CD14-positive monocyte (primary cell): ENCODE results near the gene PDHA1. TPM values are rescaled to one million over a fixed set of nuclear protein-coding genes. Genes with fewer than 3 reads are reported as not detected.

Experiments
- DNase-seq, 3 donors: peaks; one replicate each; pipeline ENCODE4 v3.0.0-alpha.2; 2011 to 2022
- H2AFZ ChIP-seq: 2 replicates; pipeline ENCODE4 v1.6.0; 2012; ENCODE audit warnings: mild to moderate bottlenecking, low read depth, low read length, inconsistent platforms; ENCODE audit not compliant: insufficient read depth, poor library complexity, severe bottlenecking
- H3K27ac ChIP-seq, 2 donors: 1 replicate in 1 of 2; 2 replicates in 1 of 2; pipeline ENCODE4 v1.5.1; 2012 to 2013; ENCODE audit warnings: low read length in 2 of 2, control low read depth in 1 of 2, inconsistent platforms in 1 of 2, low read depth in 1 of 2, mild to moderate bottlenecking in 1 of 2
- H3K27me3 ChIP-seq, 2 donors: one replicate each; pipeline versions ENCODE4 v1.6.0 to v1.6.1; 2011 to 2013; ENCODE audit warnings: low read length in 2 of 2; ENCODE audit not compliant: control insufficient read depth in 2 of 2, insufficient read depth in 2 of 2
- H3K36me3 ChIP-seq, 2 donors: replicated peaks in 1 of 2; 1 replicate in 1 of 2; 2 replicates in 1 of 2; pipeline versions ENCODE4 v1.5.1 to v1.6.1; 2012 to 2013; ENCODE audit warnings: low read length in 2 of 2, control low read depth in 1 of 2, inconsistent platforms in 1 of 2, mild to moderate bottlenecking in 1 of 2; ENCODE audit not compliant: insufficient read depth in 2 of 2, control insufficient read depth in 1 of 2
- H3K4me1 ChIP-seq, 2 donors: 1 replicate in 1 of 2; 2 replicates in 1 of 2; pipeline versions ENCODE4 v1.5.1 to v1.6.1; 2012 to 2013; ENCODE audit warnings: low read length in 2 of 2, control low read depth in 1 of 2, inconsistent platforms in 1 of 2, mild to moderate bottlenecking in 1 of 2, moderate library complexity in 1 of 2; ENCODE audit not compliant: insufficient read depth in 2 of 2, control insufficient read depth in 1 of 2
- H3K4me2 ChIP-seq: replicated peaks from 2 replicates; pipeline ENCODE3; 2012; ENCODE audit warnings: low read length, moderate library complexity, mild to moderate bottlenecking; ENCODE audit not compliant: poor library complexity, severe bottlenecking; ENCODE audit errors: extremely low read depth
- H3K4me3 ChIP-seq, 3 experiments: fragments of 200-600 bp in 1 of 3; sonication (generic) in 1 of 3; replicated peaks in 1 of 3; 1 replicate in 2 of 3; 2 replicates in 1 of 3; pipeline ENCODE4 v1.5.1; 2011 to 2013; ENCODE audit warnings: low read length in 3 of 3, mild to moderate bottlenecking in 3 of 3, control low read depth in 2 of 3, low read depth in 2 of 3, inconsistent platforms in 1 of 3, moderate library complexity in 1 of 3
- H3K79me2 ChIP-seq: 2 replicates; pipeline ENCODE4 v1.6.0; 2012; ENCODE audit warnings: mild to moderate bottlenecking, control low read depth, inconsistent platforms, low read length, moderate library complexity; ENCODE audit not compliant: insufficient read depth
- H3K9ac ChIP-seq: 2 replicates; pipeline ENCODE4 v1.6.0; 2017; ENCODE audit warnings: low read length, mild to moderate bottlenecking; ENCODE audit not compliant: insufficient read depth, poor library complexity, severe bottlenecking
- H3K9me3 ChIP-seq, 2 donors: replicated peaks in 1 of 2; 1 replicate in 1 of 2; 2 replicates in 1 of 2; pipeline versions ENCODE4 v1.5.1 to v1.6.1; 2012 to 2013; ENCODE audit warnings: low read length in 2 of 2, control low read depth in 1 of 2; ENCODE audit not compliant: control insufficient read depth in 1 of 2, insufficient read depth in 1 of 2
- H4K20me1 ChIP-seq: 2 replicates; pipeline ENCODE4 v1.6.0; 2012; ENCODE audit warnings: mild to moderate bottlenecking, low read length, control low read depth, moderate library complexity; ENCODE audit not compliant: insufficient read depth
- H3K27ac Mint-ChIP-seq, 7 donors: one replicate each; pipeline ENCODE4 v1.8.0; 2020; ENCODE audit warnings: mild to moderate bottlenecking in 7 of 7, mixed read lengths in 7 of 7, moderate library complexity in 6 of 7, inconsistent platforms in 2 of 7
- H3K27me3 Mint-ChIP-seq, 3 donors: one replicate each; pipeline ENCODE4 v1.8.0; 2021 to 2022; ENCODE audit warnings: low read depth in 3 of 3, mild to moderate bottlenecking in 3 of 3, mixed read lengths in 3 of 3, moderate library complexity in 3 of 3, inconsistent platforms in 1 of 3
- H3K36me3 Mint-ChIP-seq, 2 donors: one replicate each; pipeline ENCODE4 v1.8.0; 2020; ENCODE audit warnings: mixed read lengths in 2 of 2, inconsistent platforms in 1 of 2, mild to moderate bottlenecking in 1 of 2
- H3K4me1 Mint-ChIP-seq: one replicate; pipeline ENCODE4 v1.8.0; 2020; ENCODE audit warnings: mild to moderate bottlenecking, mixed read lengths
- H3K4me3 Mint-ChIP-seq, 2 donors: one replicate each; pipeline ENCODE4 v1.8.0; 2020; ENCODE audit warnings: mild to moderate bottlenecking in 2 of 2, mixed read lengths in 2 of 2, moderate library complexity in 1 of 2
- H3K9me3 Mint-ChIP-seq, 7 donors: one replicate each; pipeline ENCODE4 v1.8.0; 2020 to 2022; ENCODE audit warnings: mixed read lengths in 7 of 7, mild to moderate bottlenecking in 6 of 7, moderate library complexity in 6 of 7, inconsistent platforms in 2 of 7
- WGBS: methylation state at CpG from one replicate; pipeline ENCODE4 v1.1.5; 2013; ENCODE audit warnings: missing lambda C conversion rate; ENCODE audit not compliant: insufficient coverage; 5-methylcytosine and 5-hydroxymethylcytosine counted together
- intact Hi-C, 2 donors: fragments of 100-400 bp; cut with micrococcal nuclease; formaldehyde crosslinking; loops; one replicate each; pipeline versions ENCODE4 v1.15.0 to v1.15.1; 2023
- polyA plus RNA-seq, 3 donors: library from polyadenylated mRNA; depleted of rRNA in 1 of 3; unstranded in 2 of 3; stranded (reverse) in 1 of 3; fragments of 300-500 nt in 2 of 3; fragments of >200 nt in 1 of 3; fragmentation: Illumina TruSeq in 2 of 3; gene quantifications; 1 replicate in 2 of 3; 2 replicates in 1 of 3; pipeline ENCODE4 v1.2.3, GENCODE V29; 2012 to 2021
- TF ChIP-seq, protein P1 (sequence below): fragments of 200-600 bp; IDR thresholded peaks from one replicate; pipeline ENCODE4 v1.8.0; 2022; ENCODE audit warnings: antibody characterized with exemption, mild to moderate bottlenecking

The PDHA1 gene
- polyA plus RNA-seq, 3 donors, result 56.0 to 76.3 (median 74.8) TPM

DNA sequence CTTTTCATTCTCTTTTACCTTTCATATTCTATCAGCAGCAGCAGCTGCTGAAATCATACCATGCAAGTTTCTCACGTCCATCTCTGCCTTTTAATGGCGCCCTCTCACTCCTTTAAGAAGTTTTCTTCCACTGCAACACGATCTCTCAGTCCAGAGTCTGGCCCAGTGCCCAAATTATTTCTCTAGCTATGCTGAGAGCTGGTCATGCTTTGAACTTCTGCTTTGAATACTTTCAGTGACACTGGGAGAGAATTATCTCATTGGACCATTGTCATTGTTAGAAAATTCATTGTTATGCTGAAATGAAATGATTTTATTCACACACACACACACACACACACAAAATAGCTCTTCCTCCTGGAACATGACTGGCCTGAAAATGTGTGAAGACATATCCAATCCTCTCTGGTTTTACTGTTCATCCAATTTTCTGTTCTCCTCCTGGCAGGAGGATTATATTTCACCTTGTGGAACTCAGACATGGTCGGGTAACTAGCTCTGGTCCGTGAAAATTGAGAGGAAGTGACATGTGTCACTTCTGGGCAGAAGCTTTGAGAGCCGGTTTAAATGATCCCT lies 1.3 kb upstream of the PDHA1 start:
- no peak overlapping the region for H3K9ac ChIP-seq
- peak overlapping the region; percentile 76 for H3K4me2 ChIP-seq
- peaks cover 20% of the 10 kb centered on the region for H3K4me1 Mint-ChIP-seq
- no peaks in the 10 kb centered on the region for H3K27me3 ChIP-seq
- H3K27me3 Mint-ChIP-seq, result peaks cover 0 to 7% (median 2%) of the 10 kb centered on the region in 3 donors
- TF ChIP-seq, protein P1, sequence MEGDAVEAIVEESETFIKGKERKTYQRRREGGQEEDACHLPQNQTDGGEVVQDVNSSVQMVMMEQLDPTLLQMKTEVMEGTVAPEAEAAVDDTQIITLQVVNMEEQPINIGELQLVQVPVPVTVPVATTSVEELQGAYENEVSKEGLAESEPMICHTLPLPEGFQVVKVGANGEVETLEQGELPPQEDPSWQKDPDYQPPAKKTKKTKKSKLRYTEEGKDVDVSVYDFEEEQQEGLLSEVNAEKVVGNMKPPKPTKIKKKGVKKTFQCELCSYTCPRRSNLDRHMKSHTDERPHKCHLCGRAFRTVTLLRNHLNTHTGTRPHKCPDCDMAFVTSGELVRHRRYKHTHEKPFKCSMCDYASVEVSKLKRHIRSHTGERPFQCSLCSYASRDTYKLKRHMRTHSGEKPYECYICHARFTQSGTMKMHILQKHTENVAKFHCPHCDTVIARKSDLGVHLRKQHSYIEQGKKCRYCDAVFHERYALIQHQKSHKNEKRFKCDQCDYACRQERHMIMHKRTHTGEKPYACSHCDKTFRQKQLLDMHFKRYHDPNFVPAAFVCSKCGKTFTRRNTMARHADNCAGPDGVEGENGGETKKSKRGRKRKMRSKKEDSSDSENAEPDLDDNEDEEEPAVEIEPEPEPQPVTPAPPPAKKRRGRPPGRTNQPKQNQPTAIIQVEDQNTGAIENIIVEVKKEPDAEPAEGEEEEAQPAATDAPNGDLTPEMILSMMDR, result no peak
- peak; percentile 16 to 28 (median 24) for DNase-seq
- peak overlapping the region in 1 of 2 donors; percentile 28 for H3K4me3 Mint-ChIP-seq
- H3K9me3 ChIP-seq, result no peaks in the 10 kb centered on the region
- H3K27ac Mint-ChIP-seq, result peak overlapping the region; percentile 60 to 95 (median 79)
- no peaks in the 10 kb centered on the region for H3K36me3 ChIP-seq
- peaks cover 34% of the 10 kb centered on the region for H3K79me2 ChIP-seq
- peak overlapping the region; percentile 73 for H2AFZ ChIP-seq
- no peaks in the 10 kb centered on the region for H4K20me1 ChIP-seq
- no peak overlapping the region for H3K4me3 ChIP-seq
- no peaks in the 10 kb centered on the region for H3K36me3 Mint-ChIP-seq
- peaks cover 25 to 28% of the 10 kb centered on the region in 2 donors for H3K4me1 ChIP-seq
- H3K9me3 Mint-ChIP-seq, result peaks cover 0 to 10% (median 0%) of the 10 kb centered on the region in 7 donors
- intact Hi-C loops, result loop anchor here in 1 of 2 donors (5.0 kb wide), 1 partner anchor 915 kb away; the partner anchor contains the start of gene CDKL5
- 0% methylated on average over 1 of the region's 6 CpGs for WGBS
- H3K27ac ChIP-seq, result peak overlapping the region; percentile 50 to 75

DNA sequence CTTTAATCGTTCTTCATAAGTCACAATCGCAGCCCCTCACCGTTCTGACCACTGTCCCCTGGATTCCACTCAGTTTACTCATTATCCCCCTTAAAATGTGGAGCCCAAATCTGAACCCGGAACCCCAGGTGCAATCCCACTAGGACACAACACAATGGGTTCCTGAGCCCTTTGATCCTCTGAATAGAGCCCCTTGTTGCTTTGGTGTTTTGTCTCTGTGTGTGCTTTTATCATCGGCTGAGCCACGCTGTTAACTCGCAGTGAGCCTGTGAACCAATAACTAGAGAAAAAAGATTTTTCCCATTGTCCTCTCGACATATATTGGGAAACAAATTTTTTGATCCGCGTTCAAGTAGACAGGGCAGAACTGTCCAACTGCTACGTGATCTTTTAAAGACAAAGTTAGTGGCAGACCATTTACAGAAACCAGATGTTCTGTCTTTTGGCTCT lies 617 bp upstream of the PDHA1 start:
- 17% methylated on average over 1 of the region's 11 CpGs for WGBS
- Histone ChIP-seq H2AFZ (peak overlapping the region; percentile 73), H3K27me3 (no peaks in the 10 kb centered on the region), H3K4me3 (peak overlapping the region; percentile 44 to 79 (median 70)), H3K36me3 (peaks cover 0 to 2% of the 10 kb centered on the region in 2 donors), H3K27ac (peak overlapping the region; percentile 50 to 75), H4K20me1 (no peaks in the 10 kb centered on the region), H3K4me1 (peaks cover 25 to 28% of the 10 kb centered on the region in 2 donors), H3K9me3 (no peaks in the 10 kb centered on the region), H3K9ac (peak overlapping the region; percentile 72), H3K4me2 (peak overlapping the region; percentile 76), H3K79me2 (peaks cover 41% of the 10 kb centered on the region)
- Mint-ChIP-seq H3K27me3 (peaks cover 0 to 7% (median 2%) of the 10 kb centered on the region in 3 donors), H3K4me3 (peak overlapping the region; percentile 78 to 86), H3K36me3 (peaks cover 0 to 3% of the 10 kb centered on the region in 2 donors), H3K27ac (peak overlapping the region; percentile 73 to 95 (median 83)), H3K4me1 (peaks cover 20% of the 10 kb centered on the region), H3K9me3 (peaks cover 0 to 10% (median 0%) of the 10 kb centered on the region in 7 donors)
- DNase-seq, result no peak
- intact Hi-C loops, result loop anchor here in 1 of 2 donors (5.0 kb wide), 1 partner anchor 916 kb away; the partner anchor contains the start of gene CDKL5
- TF ChIP-seq, protein P1, result no peak
